GM12878 (cell line): ENCODE results near the gene HPS3. TPM values are rescaled to one million over a fixed set of nuclear protein-coding genes. Genes with fewer than 3 reads are reported as not detected.
A peak's percentile ranks its signal among the peaks of the same experiment; 100 is the strongest.

Source experiments
- ATAC-seq: fragments of 200-7000 bp; cut with Tn5 transposase; 3 replicates; pipeline ENCODE4 v1.9.1; 2020; ENCODE audit warnings: mild to moderate bottlenecking, moderate library complexity
- BruUV-seq: library from RNA; stranded (reverse); fragments of 400-500 nt; replicated peaks from 2 replicates; lab custom pipeline; 2021; lab: Mats Ljungman, UMichigan
- CTCF ChIA-PET: fragments of 300-600 bp; sonication (Branson Sonifier 250); formaldehyde crosslinking; extraction: SDS; loops from one replicate; lab custom pipeline; 2021; ENCODE audit warnings: inconsistent platforms; lab: Yijun Ruan, JAX
- POLR2A ChIA-PET: fragments of 350-600 bp; formaldehyde crosslinking; extraction: SDS; loops from one replicate; lab custom pipeline; 2021; ENCODE audit warnings: inconsistent platforms; lab: Charles Lee
- RAD21 ChIA-PET: fragments of 300-600 bp; sonication (Branson Sonifier 250); formaldehyde crosslinking; loops from one replicate; lab custom pipeline; 2023; ENCODE audit warnings: antibody characterized with exemption; ENCODE audit not compliant: unreplicated experiment; lab: Charles Lee
- SMC1A ChIA-PET: fragments of 300-600 bp; sonication (Branson Sonifier 250); formaldehyde crosslinking; loops from one replicate; lab custom pipeline; 2023; ENCODE audit not compliant: unreplicated experiment, uncharacterized antibody; lab: Charles Lee
- DNase-seq: peaks from one replicate; pipeline ENCODE4 v3.0.0-alpha.2; 2011; ENCODE audit warnings: low read depth, low spot score
- FAIRE-seq: peaks from 3 replicates; lab custom pipeline; 2011; peaks lifted over from hg19 to GRCh38; lab: Jason Lieb, UNC
- H2AFZ ChIP-seq: 2 replicates; pipeline ENCODE4 v1.6.0; 2011; ENCODE audit warnings: low read depth, low read length, control low read depth; ENCODE audit not compliant: control insufficient read depth
- H3K27ac ChIP-seq: 2 replicates; pipeline ENCODE4 v1.5.1; 2011; ENCODE audit warnings: control low read depth; ENCODE audit not compliant: control insufficient read depth, insufficient read depth
- H3K27me3 ChIP-seq, 2 experiments: replicated peaks in 1 of 2; 2 replicates each; pipeline versions ENCODE4 v1.6.0 to v1.6.1; 2011; ENCODE audit warnings: low read length in 1 of 2; ENCODE audit not compliant: control insufficient read depth in 2 of 2, insufficient read depth in 2 of 2
- H3K36me3 ChIP-seq, 2 experiments: 2 replicates each; pipeline ENCODE4 v1.5.1; 2011; ENCODE audit warnings: low read length in 1 of 2; ENCODE audit not compliant: control insufficient read depth in 2 of 2, insufficient read depth in 2 of 2
- H3K4me1 ChIP-seq: 2 replicates; pipeline ENCODE4 v1.6.1; 2011; ENCODE audit warnings: mild to moderate bottlenecking, low read length, moderate library complexity, mixed read lengths; ENCODE audit not compliant: control insufficient read depth, insufficient read depth
- H3K4me2 ChIP-seq: 2 replicates; pipeline ENCODE4 v1.6.0; 2011; ENCODE audit warnings: control low read depth; ENCODE audit not compliant: control insufficient read depth, insufficient read depth
- H3K4me3 ChIP-seq: fragments of 200-600 bp; sonication (generic); 2 replicates; pipeline ENCODE4 v1.5.1; 2016
- H3K79me2 ChIP-seq: 2 replicates; pipeline ENCODE4 v1.6.0; 2011; ENCODE audit warnings: low read length; ENCODE audit not compliant: control insufficient read depth, insufficient read depth
- H3K9ac ChIP-seq: 2 replicates; pipeline ENCODE4 v1.8.0; 2011; ENCODE audit warnings: low read length, control low read depth, mixed read lengths; ENCODE audit not compliant: control insufficient read depth, insufficient read depth
- H3K9me3 ChIP-seq: replicated peaks from 3 replicates; pipeline ENCODE4 v1.5.1; 2011; ENCODE audit warnings: mild to moderate bottlenecking, low read length; ENCODE audit not compliant: control insufficient read depth, insufficient read depth
- H4K20me1 ChIP-seq: 2 replicates; pipeline ENCODE4 v1.6.0; 2011; ENCODE audit not compliant: control insufficient read depth, insufficient read depth
- BACH1 ChIP-seq: fragments of 450-650 bp; IDR thresholded peaks from 2 replicates; pipeline ENCODE4 v1.6.1; 2017; ENCODE audit warnings: mild to moderate bottlenecking, borderline replicate concordance
- E2F4 ChIP-seq: IDR thresholded peaks from 2 replicates; pipeline ENCODE4 v1.6.1; 2012; ENCODE audit warnings: low read depth, low read length, improper control_type of control experiment
- EED ChIP-seq: sonication (generic); IDR thresholded peaks from 2 replicates; pipeline ENCODE4 v1.6.1; 2016; ENCODE audit warnings: antibody characterized with exemption, low read depth
- ESRRA ChIP-seq: IDR thresholded peaks from 2 replicates; pipeline ENCODE4 v1.6.1; 2012; ENCODE audit warnings: mild to moderate bottlenecking, low read length, improper control_type of control experiment
- HSF1 ChIP-seq: fragments of 150-350 bp; IDR thresholded peaks from 2 replicates; pipeline ENCODE4 v1.6.1; 2014; ENCODE audit warnings: mild to moderate bottlenecking, low read depth, low read length
- KAT2A ChIP-seq: conservative IDR thresholded peaks from 2 replicates; pipeline ENCODE4 v1.6.1; 2011; ENCODE audit warnings: low read depth, low read length; ENCODE audit not compliant: control insufficient read depth
- KDM1A ChIP-seq: fragments of 200-600 bp; sonication (generic); IDR thresholded peaks from 2 replicates; pipeline ENCODE4 v1.6.1; 2016; ENCODE audit warnings: borderline replicate concordance
- KLF5 ChIP-seq: fragments of 450-650 bp; IDR thresholded peaks from 2 replicates; pipeline ENCODE4 v1.6.1; 2014; ENCODE audit warnings: mild to moderate bottlenecking; ENCODE audit not compliant: partially characterized antibody
- MTA3 ChIP-seq: IDR thresholded peaks from 2 replicates; pipeline ENCODE4 v1.6.1; 2012; ENCODE audit warnings: low read length, inconsistent platforms, borderline replicate concordance
- MXI1 ChIP-seq: fragments of 150-350 bp; IDR thresholded peaks from 2 replicates; pipeline ENCODE4 v1.6.1; 2011; ENCODE audit warnings: low read depth, mild to moderate bottlenecking, inconsistent platforms, low read length, improper control_type of control experiment
- NR2C2 ChIP-seq: IDR thresholded peaks from 2 replicates; pipeline ENCODE4 v1.6.1; 2011; ENCODE audit warnings: borderline replicate concordance, low read depth; ENCODE audit not compliant: control insufficient read depth, insufficient read length
- NR2F1 ChIP-seq: fragments of 450-650 bp; conservative IDR thresholded peaks from 2 replicates; pipeline ENCODE4 v1.6.1; 2017; ENCODE audit warnings: mild to moderate bottlenecking
- PKNOX1 ChIP-seq: fragments of 450-650 bp; IDR thresholded peaks from 2 replicates; pipeline ENCODE4 v1.6.1; 2016; ENCODE audit warnings: mild to moderate bottlenecking
- POLR2A ChIP-seq: IDR thresholded peaks from 2 replicates; pipeline ENCODE4 v1.6.1; 2011; ENCODE audit warnings: low read depth, mild to moderate bottlenecking, low read length
- PRDM15 ChIP-seq: fragments of 450-650 bp; formaldehyde crosslinking; IDR thresholded peaks from 2 replicates; pipeline ENCODE4 v1.4.0; 2020; ENCODE audit warnings: mild to moderate bottlenecking, moderate library complexity
- STAT3 ChIP-seq: IDR thresholded peaks from 2 replicates; pipeline ENCODE4 v1.6.1; 2011; ENCODE audit warnings: low read depth, low read length, improper control_type of control experiment
- YBX1 ChIP-seq: fragments of 450-650 bp; IDR thresholded peaks from 2 replicates; pipeline ENCODE4 v1.6.1; 2016; ENCODE audit warnings: antibody characterized with exemption
- YY1 ChIP-seq: IDR thresholded peaks from 2 replicates; pipeline ENCODE4 v1.6.1; 2011; ENCODE audit warnings: low read depth, mild to moderate bottlenecking, low read length
- ZNF274 ChIP-seq: IDR thresholded peaks from one replicate; pipeline ENCODE4 v1.8.0; 2011; ENCODE audit not compliant: insufficient read length, insufficient read depth
- WGBS: methylation state at CpG from one replicate; pipeline ENCODE4 v1.1.6; 2016; ENCODE audit warnings: low lambda C conversion rate; ENCODE audit not compliant: insufficient replicate concordance, insufficient coverage; ENCODE audit errors: missing lambda C conversion rate; 5-methylcytosine and 5-hydroxymethylcytosine counted together
- in situ Hi-C: fragments of 300-500 bp; cut with MboI; formaldehyde crosslinking; loops from 9 replicates; pipeline ENCODE4 v1.14.3; 2018; ENCODE audit warnings: mixed read lengths
- intact Hi-C: fragments of 100-400 bp; cut with micrococcal nuclease; formaldehyde crosslinking; loops from one replicate; pipeline ENCODE4 v1.14.2; 2022; ENCODE audit not compliant: unreplicated experiment
- polyA plus RNA-seq, 11 experiments: library from polyadenylated mRNA; depleted of rRNA in 4 of 11; unstranded in 6 of 11; stranded (reverse) in 5 of 11; fragments of >200 nt; fragmentation: Nextera tagmentation in 4 of 11; fragmentation: Illumina TruSeq in 1 of 11; extraction: Ambion mirVana in 4 of 11; extraction: Trizol in 1 of 11; gene quantifications; 1 replicate in 1 of 11; 2 replicates in 10 of 11; pipeline versions ENCODE4 v1.2.1 to v1.2.3, GENCODE V29; 2011 to 2016; ENCODE audit warnings: inconsistent platforms in 2 of 11, missing spikeins in 2 of 11, low read depth in 1 of 11
- total RNA-seq, 4 experiments: library from RNA; depleted of rRNA in 3 of 4; stranded (reverse); fragments of >200 nt in 3 of 4; fragmentation: Illumina TruSeq in 1 of 4; extraction: Trizol in 1 of 4; gene quantifications; 2 replicates each; pipeline versions ENCODE4 v1.2.1 to v1.2.3, GENCODE V29; 2013 to 2021

HPS3 gene
- total and polyA plus RNA-seq, 10 of the 15 experiments (the other 5 are each of a cell fraction or from before 2014, with no cell fraction given), result 2.7 to 26.5 (median 14.8) TPM

GRCh38 chr3:149090461-149090860, 39.0 kb upstream of the HPS3 start:
- Histone ChIP-seq H3K9ac (no peak overlapping the region), H3K4me1 (peaks cover 27% of the 10 kb centered on the region), H4K20me1 (no peaks in the 10 kb centered on the region), H3K36me3 (no peaks in the 10 kb centered on the region), H2AFZ (peak overlapping the region; percentile 66), H3K27ac (peak overlapping the region; percentile 24; the same call in 1 of the 2 replicates), H3K4me3 (0 out of 2 replicates have a peak overlapping the region, but pooled peaks have one; percentile 3), H3K9me3 (no peaks in the 10 kb centered on the region; the same call in 1 of the 3 replicates), H3K4me2 (peak overlapping the region; percentile 7; the same call in 1 of the 2 replicates), H3K27me3 (no peaks in the 10 kb centered on the region), H3K79me2 (peaks cover 7% of the 10 kb centered on the region)
- ChIA-PET POLR2A (interaction anchor here (0.7 kb wide), 1 partner anchor 341 kb away, joined by 3 read pairs; no protein-coding TSS in a partner anchor), CTCF (interaction anchor here (0.6 to 1.5 kb wide), 3 partner anchors 30 to 1174 kb away, joined by 3 to 4 read pairs (median 4); no protein-coding TSS in a partner anchor), SMC1A (interaction anchor here (0.7 kb wide), 2 partner anchors 13 to 30 kb away, joined by 3 read pairs; no protein-coding TSS in a partner anchor), RAD21 (no interaction called here)
- in situ Hi-C loops, result no loop called here
- no peak for ATAC-seq
- DNase-seq, result no peak
- BruUV-seq, result no TSS peak
- FAIRE-seq, result no peak
- 85% methylated on average over 1 of the region's 1 CpG for WGBS
- intact Hi-C loops, result no loop called here
- TF ChIP-seq KLF5, result no peak
- TF ChIP-seq MTA3, result no peak
- TF ChIP-seq KDM1A, result no peak
- TF ChIP-seq BACH1, result no peak
- TF ChIP-seq YY1, result no peak
- no peak for TF ChIP-seq ESRRA
- TF ChIP-seq PKNOX1, result no peak
- TF ChIP-seq E2F4, result no peak
- TF ChIP-seq NR2C2, result no peak
- no peak for TF ChIP-seq YBX1
- TF ChIP-seq MXI1, result no peak
- no peak for TF ChIP-seq HSF1
- no peak for TF ChIP-seq POLR2A
- no peak for TF ChIP-seq PRDM15 (CRISPR knock-in tag)
- no peak for TF ChIP-seq EED
- TF ChIP-seq KAT2A, result no peak
- no peak for TF ChIP-seq NR2F1
- no peak for TF ChIP-seq ZNF274
- no peak for TF ChIP-seq STAT3
